HG02852 (cell line): ENCODE data around the gene SFTPD.
"Not testable (repeated sequence)": the region's sequence is repeated elsewhere in the genome, so short reads cannot be mapped to it uniquely, and the experiment has no call there.

Source experiments
- ATAC-seq: cut with Tn5 transposase; IDR thresholded peaks from one replicate; pipeline ENCODE4 v1.9.1; 2021; ENCODE audit warnings: mild to moderate bottlenecking, moderate library complexity; ENCODE audit not compliant: unreplicated experiment

Gene SFTPD

GRCh38 chr10:79927111-79927828, 21.6 kb downstream of the SFTPD start:
- ATAC-seq = no peak

- no peak for ATAC-seq
Observed at GRCh38 chr10:79926037-79926436, 22.9 kb downstream of the SFTPD start.

- ATAC-seq = no peak
Observed at GRCh38 chr10:79925614-79926013, 23.3 kb downstream of the SFTPD start.

- ATAC-seq = no peak
Observed at GRCh38 chr10:79923669-79924068, 25.2 kb downstream of the SFTPD start.

- ATAC-seq = no peak
Observed at GRCh38 chr10:79923145-79923544, 25.8 kb downstream of the SFTPD start.

GRCh38 chr10:79922011-79922412, 26.9 kb downstream of the SFTPD start:
- not testable (repeated sequence) for ATAC-seq

GRCh38 chr10:79915838-79916237, 33.1 kb downstream of the SFTPD start:
- not testable (repeated sequence) for ATAC-seq

GRCh38 chr10:79914512-79914911, 34.4 kb downstream of the SFTPD start:
- ATAC-seq = not testable (repeated sequence)

GRCh38 chr10:79910836-79911235, 38.1 kb downstream of the SFTPD start:
- ATAC-seq = no peak

GRCh38 chr10:79910344-79910743, 38.6 kb downstream of the SFTPD start:
- ATAC-seq = no peak

GRCh38 chr10:79905322-79906314, 43.3 kb downstream of the SFTPD start:
- no peak for ATAC-seq

GRCh38 chr10:79904671-79905321, 44.1 kb downstream of the SFTPD start:
- peak; percentile 78 for ATAC-seq

GRCh38 chr10:79901571-79901970, 47.3 kb downstream of the SFTPD start:
- not testable (repeated sequence) for ATAC-seq

GRCh38 chr10:79898597-79899325, 50.1 kb downstream of the SFTPD start:
- no peak for ATAC-seq

GRCh38 chr10:79892896-79893295, 56.0 kb downstream of the SFTPD start:
- ATAC-seq = not testable (repeated sequence)

- ATAC-seq = no peak
Observed at GRCh38 chr10:79890469-79890868, 58.4 kb downstream of the SFTPD start.

- peak; percentile 59 for ATAC-seq
Observed at GRCh38 chr10:79888984-79889383, 59.9 kb downstream of the SFTPD start.
